Measurements from ENCODE around the gene PDLIM1.
A peak's percentile ranks its signal among the peaks of the same experiment; 100 is the strongest.
"Not testable (repeated sequence)": the region's sequence is repeated elsewhere in the genome, so short reads cannot be mapped to it uniquely, and the experiment has no call there.

Gene PDLIM1

DNA sequence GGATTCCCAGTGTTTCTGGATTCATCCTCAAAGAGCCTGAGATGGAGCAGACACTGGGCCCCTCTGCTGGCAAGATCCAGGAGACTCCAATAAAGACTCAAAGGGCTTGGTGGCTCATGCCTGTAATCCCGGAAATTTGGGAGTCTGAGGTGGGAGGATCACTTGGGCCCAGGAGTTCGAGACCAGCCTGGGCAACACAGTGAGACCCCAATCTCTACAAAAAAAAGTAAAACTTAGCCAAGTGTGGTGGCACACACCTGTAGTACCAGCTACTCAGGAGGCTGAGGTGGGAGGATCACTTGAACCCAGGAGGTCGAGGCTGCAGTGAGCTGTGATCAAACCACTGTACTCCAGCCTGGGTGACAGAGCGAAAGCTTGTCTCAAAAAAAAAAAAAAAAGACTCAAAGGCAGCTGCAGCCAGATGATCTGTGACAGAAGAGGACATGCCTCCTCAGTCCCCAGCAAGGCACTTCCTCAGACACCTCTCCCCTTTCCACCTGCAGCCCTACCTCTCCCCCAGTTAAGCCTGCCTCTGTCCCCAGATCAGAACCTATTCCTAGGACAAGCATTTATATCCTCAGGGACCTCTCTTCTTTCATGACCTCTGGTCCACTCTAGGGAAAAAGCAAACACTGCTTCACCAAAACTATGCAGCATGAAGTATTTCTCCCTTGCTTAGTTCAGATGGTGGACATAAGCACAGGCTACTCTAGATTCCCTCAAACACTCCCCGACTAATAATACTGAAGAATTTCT is 27.9 kb downstream of the PDLIM1 start:
- DNase-seq: no peak

DNA sequence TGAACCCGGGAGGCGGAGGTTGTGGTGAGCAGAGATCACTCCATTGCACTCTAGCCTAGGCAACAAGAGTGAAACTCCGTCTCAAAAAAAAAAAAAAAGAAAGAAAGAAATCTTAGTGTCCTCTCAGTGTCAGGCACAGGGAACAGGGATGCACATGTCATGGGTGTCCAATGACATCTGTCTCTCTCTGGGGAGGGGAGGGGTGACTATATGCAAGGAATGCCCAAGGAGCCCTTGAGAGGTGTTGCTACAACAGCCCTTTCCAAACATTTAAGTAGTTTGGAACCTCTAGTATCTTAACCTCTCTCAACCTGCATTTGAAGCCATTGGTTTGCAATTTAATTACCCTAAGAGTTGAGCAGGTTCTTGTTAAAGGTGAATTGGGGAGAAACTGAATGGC is 28.9 kb downstream of the PDLIM1 start:
- DNase-seq: no peak

DNA sequence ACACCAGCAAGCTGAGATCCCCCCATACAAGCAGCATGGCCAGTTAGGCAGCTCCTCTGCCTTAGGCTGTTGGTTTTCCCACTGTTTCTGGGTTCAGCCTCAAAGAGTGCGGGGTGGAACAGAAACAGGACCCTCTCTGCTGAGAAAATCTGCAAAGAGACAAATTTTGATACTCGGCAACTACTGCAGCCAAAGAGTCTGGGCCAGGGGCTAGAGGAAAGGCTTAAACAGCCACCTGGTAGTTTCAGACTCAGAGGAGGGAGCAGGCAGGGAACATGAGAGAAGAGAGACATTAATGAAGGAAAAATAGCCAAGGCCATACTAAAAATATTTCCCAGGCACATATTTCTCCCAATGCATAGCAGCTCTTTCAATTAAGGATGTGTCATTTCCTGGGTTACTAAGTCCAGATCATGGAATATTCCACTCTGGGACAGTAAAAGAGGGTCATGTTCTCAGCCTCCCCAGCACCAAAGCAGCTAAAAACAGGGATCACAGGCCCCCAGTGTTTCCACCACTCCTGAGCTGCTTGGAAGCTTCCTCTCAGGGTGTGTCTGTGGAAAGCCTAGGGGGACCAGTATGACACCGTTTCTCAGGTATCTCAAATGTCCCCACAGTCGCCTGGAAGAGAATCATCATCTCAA is 29.8 kb downstream of the PDLIM1 start:
- DNase-seq: peak; percentile 65

DNA sequence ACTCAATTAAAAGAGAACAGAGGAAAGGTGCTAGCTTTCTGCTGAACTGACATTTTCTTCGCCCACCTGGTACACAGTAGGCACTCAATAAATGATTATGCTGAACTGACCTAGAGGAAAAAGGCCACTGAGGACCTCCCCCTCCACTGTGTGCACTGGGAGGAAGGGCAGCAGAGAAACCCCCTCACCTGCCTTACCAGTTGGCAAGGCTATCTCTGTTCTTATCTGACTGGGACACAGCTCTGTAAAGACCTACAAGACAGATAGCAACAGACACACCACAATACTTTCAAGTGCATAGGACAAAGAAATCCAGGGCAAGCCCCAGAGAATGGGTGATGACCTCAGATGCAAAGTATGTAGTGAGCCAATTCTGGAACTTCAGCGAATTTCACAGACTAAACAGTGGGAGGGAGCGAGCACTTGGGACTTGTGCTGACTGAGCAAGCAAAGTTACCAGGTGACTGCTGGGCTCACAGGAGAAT is 30.4 kb downstream of the PDLIM1 start:
- DNase-seq: peak; percentile 92

DNA sequence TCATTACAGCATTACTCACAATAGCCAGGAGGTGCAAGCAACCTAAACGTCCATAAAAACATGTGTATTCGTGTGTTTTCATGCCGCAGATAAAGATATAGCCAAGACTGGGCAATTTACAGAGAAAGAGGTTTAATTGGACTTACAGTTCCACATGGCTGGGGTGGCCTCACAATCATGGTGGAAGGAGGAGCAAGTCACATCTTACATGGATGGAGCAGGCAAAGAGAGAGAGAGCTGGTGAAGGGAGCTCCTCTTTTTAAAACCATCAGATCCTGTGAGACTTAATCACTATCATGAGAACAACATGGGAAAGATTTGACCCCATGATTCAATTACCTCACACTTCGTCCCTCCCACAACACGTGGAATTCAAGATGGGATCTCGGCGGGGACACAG is 33.0 kb downstream of the PDLIM1 start:
- no peak for DNase-seq

DNA sequence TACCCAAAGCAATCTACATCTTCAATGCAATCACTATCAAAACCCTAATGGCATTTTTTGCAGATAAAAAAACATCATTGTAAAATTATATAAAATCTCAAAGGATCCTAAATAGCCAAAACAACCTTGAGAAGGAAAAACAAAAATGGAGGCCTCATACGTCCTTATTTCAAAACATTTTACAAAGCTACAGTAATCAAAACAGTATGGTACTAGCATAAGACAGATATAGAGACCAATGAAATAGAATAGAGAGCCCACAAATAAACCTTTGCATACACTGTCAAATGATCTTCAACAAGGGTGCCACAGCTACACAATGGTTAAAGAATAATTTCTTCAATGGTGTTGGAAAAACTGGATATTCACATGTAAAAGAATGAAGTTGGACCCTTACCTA is 34.5 kb downstream of the PDLIM1 start:
- no peak for DNase-seq

DNA sequence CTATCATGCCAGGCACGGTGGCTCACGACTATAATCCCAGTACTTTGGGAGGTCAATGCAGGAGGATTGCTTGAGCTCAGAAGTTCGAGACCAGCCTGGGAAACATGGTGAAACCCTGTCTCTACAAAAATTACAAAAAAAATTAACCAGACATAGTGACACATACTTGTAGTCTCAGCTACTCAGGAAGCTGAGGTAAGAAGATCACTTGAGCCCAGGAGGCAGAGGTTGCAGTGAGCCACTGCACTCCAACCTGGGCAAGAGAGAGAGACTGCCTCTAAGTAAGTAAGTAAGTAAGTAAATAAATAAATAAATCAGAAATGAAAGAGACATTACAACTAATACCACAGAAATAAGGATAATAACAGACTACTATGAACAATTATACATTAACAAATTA is 36.2 kb downstream of the PDLIM1 start:
- no peak for DNase-seq

DNA sequence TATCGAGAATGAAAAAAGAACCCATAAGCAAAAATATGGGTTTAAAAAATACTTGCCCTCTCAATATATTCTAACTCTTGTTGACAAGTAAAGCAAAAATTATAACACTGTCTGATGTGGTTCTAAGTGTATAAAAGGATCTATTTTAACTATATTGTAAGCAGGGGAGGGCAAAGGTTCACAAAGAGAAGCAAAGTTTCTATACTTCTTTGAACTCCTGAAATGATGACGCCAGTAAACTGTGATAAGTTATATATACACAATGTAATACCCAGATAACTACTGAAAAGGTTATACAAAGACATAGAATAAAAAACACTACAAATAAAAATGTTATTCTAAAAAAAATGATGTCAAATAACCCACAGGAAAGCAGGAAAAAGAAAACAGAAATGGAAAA is 37.1 kb downstream of the PDLIM1 start:
- no peak for DNase-seq

DNA sequence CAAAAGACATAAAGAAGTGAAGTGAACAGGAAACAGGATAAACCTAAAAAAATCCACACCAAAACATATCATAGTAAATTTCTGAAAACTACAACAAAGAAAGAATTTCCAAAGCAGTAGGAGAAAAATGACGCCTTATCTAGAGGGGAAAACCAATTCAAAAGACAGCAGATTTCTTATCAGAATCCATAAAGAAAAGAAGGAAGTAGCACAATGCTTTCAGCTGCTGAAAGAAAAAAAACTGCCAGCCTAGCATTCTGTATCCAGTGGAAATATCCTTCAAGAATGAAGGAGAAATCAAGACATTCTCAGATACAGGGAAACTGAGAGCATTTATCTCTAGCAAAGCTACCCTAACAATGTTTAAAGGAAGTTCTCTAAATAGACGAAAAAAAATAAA is 37.8 kb downstream of the PDLIM1 start:
- no peak for DNase-seq

DNA sequence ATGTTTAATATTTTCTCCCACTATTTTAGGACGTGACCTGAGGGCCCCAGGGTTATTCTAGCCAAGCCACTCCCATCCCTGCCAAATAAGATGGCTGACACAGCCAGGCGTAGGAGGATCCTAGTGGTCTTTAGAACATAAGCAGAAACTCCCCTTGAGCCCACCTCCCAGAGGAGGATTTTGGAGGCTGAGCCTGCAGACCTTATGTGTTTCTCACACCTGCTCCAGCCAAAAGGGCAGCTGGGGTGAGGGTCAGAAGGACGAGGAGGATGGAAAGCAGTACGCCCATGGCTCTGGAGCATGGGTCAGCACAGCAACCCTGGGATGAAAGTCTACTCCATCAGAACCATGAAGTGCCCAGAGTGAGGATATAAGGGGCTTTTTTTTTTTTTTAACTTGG is 39.9 kb downstream of the PDLIM1 start:
- no peak for DNase-seq

DNA sequence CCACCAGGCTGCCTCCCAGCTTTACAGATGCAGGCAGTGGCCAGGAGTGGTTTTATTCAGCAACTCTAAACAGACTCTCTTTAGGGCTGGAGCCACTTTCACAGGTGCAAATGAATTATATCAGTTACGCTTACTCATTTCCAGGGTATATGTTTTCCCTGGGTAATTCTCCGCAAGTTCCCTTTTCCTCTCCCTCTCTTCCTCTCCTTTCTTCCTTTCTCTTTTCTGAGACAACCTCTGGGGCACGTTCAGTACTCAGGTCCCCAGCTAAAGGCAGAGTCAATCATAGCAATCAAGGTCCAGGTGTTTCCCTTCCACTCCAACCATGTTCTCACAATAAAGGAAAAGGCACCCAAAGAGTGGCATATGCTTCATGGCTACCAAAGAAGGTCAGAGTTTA is 41.3 kb downstream of the PDLIM1 start:
- no peak for DNase-seq

DNA sequence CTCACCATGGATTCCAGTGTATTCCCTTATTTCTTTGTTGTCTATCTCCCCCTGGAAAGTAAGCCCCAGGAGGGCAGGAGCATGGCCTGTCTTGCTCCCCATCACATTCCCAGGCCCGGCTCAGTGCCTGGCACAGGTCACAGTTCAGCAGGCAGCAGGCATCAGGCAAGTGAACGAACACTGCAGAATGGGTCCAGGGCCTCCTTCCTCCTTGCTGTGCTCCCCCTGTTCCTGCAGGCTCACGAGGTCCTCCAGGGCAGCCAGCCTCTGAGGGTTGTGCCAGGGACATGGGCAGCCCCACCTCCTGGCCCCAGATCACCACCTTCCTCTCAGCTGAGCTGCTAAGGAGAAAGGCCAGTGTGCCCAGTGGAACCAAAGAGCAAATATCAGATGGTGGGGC is 41.8 kb downstream of the PDLIM1 start:
- no peak for DNase-seq

DNA sequence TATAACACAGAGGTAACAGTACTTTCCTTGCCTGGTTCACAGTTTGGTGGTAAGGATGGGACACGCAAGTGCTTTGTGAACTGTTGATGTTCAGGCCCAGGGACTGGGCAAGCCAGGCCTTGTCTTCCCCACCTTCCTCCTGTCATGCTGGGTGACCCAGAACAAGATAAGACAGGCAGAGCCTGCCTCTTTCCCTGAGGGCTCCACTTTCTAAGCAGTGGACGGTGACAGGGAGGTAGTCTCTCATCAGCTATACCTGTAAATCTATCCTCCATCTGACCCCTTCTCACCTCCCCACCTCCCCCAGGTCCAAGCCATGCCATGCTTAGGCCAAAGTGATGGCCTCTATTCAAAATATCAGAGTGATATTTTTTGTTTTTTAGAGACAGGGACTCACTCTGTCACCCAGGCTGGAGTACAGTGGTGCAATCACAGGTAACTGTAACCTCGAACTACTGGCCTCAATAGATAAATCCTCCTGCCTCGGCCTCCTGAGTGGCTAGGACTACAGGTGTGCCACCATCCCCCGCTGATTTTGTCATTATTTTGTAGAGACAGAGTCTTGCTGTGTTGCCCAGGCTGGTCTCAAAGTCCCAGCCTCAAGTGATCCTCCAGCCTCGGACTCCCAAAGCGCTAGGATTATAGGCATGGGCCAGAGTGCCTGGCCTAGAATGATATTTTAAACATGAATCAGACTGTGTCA is 42.8 kb downstream of the PDLIM1 start:
- DNase-seq: no peak

DNA sequence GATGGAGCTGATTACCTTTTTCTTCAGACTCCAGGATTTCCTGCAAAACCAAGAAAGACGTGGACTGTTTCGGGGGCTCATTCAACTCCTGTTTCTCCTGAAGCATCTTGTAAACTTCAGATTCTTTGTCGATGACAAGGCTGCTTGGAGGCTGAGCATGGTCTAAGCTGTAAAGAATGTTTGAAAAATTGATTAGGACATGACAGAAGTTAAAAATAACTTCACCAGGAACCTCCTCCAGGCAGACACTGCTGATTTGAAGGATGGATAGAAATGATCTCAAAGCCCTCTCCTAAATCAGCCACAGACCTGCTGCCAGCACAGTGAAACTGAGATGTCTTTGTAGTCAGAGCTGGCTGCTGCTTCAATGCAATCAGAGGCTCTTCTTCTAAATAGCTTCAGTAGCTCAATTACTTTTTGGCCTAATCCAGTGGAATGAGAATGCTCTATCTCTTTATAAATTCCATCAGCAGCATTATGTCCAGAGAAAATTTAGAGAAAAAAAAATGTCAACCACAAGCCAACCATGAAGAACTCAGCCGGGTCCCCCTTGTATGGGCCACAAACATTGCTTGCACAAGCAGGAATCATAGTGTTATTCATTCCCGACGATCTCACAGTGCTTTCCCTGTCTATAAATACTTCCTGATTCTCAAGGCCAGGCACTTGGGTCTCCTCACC is 43.5 kb downstream of the PDLIM1 start:
- peak; percentile 95 for DNase-seq

DNA sequence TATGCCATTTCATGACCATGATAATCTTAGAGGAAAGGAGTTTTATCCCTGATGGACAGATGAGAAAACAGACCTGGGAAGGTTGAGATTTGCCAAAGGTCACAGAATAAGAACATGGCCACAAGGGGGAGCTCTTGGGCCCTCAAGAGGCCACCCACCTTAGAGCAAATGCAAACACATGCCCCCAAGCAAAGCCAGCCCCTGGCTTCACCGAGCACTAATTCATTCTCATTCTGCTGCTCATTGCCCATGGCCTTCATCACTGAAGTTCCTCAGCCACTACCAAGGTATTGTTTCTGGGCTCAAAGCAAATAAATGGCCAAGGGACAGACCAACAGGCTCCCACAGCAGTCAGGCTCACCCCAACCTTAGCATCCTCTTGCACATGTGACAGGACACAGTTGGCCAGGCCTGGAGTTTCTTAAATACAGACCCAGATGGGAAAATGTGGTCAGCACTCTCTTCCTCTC is 44.2 kb downstream of the PDLIM1 start:
- peak; percentile 79 for DNase-seq

DNA sequence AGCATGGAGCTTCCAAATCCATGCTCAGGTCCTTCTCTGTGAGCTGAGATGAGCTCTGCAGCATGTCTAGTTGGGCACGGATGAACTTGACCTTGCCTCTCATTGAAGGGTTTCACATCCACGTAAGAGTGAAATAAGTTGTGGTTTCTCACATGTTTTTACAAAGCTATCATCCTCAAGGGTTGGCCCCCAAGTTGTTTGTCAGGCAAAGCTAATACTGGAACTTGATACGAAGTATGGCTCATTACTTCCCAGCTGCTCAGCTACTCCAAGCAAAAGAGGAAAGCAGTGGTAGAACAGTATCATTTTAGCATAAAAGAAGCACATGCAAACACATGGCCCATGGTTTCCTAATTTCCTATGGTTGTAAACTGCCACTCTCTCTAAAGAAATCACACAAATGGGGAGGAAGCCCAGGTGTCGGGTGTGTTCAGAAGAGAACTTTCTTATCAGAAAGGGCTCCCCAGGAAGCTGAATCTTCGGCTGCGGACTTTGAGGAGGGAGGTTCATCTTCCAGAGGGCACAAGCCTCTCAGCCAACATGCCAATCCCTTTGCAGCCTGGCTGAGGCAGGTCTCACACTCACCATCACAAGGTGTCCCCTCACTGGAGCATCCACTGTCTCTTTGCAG is 45.3 kb downstream of the PDLIM1 start:
- no peak for DNase-seq

DNA sequence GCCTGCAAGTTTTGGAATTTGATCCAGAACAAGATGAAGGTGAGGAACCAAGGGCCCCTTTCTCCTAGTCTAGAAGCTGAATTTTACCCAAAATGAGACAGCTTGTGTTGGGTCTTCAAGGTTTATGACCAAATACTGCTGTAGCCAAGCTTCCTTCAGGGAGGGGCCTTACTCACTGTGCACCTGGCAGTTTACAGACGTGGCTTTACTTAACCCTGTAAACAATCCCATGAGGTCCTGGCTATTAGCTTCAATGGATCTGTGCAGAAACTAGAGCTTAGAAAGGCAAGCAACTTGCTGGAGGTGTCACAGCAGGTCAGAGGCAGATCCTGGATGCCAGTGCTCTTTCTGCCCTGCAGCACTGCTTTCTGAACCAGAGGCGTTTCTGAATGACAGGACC is 46.7 kb downstream of the PDLIM1 start:
- no peak for DNase-seq

DNA sequence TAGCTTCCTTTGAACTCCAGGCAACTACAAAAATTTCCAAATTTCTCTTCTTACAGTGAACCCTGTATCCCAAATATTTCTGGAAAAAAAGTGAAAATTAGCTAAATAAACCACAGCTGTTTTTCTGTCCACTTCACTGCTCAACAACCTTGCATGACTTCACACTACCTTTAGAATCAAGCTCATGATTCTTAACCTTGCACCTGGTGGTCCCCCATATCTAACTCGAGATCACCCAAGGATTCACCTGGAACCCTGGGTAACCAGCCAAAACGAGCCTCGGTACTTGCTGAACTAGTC is 47.5 kb downstream of the PDLIM1 start:
- no peak for DNase-seq

DNA sequence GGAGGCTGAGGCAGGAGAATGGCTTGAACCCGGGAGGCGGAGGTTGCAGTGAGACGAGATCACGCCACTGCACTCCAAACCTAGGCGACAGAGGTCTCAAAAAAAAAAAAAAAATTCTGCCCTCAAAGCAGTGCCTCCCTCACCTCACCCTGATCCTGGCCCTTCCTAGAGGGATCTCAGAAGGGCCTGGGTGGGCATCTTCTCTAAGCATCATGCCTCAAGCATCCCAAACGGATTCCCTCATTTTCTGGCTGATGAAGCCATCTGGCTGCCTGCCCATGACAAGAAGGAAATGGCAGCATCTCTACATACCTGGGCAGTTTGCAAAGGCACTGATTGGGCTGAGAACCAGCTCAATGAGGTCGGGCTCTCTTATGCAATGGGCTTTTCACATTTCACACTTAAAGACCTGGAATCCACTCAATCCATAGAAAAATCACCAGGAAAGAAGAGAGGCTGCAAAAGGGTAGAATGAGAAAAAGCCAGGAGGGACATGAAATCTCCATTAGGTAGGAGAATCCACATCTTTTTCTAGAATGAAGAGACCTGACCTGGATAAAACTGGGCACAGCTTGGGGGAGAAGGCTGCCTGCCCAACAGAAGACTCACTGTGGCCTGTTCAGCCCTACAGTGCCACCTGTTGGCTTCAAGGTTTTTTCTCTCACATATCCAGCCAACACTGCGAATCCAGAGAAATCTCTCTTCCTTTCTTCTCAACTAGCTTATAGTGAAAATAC is 48.1 kb downstream of the PDLIM1 start:
- peak; percentile 68 for DNase-seq

DNA sequence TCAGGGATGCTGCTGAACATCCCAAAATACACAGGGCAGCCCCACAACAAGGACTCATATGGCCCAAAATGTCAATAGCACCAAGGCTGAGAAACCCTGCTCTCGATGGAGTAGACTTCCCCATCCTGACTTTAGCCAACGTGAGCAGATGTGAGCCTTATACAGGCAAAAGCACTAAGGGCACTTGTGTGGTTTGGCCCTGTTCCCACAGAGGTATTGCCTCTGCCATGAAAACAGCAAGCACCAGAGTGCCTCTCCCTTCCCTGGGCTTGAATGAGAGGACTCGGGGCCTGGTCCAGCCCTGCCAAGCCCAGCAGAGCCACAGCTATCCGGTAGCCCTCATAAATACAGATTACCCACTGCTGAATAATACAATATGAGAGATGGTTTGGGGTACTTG is 49.3 kb downstream of the PDLIM1 start:
- no peak for DNase-seq

DNA sequence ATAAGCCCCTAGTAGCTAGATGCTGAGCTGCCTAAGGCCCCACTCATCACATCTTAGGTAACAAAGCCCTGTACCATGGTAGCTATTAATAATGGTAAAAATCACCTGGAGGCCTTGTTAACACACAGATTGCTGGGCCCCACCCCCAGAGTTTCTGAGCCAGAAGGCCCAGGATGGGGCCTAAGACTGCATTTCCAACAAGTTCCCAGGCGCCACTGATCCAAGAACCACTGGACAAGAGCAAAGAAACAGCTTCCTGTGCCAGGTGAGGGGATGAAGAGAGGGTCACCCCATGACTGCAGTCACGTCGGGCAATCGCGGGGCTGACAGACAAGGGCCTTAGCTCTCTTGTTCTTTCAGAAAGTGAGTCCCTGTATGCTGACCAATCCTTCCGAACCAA is 50.0 kb downstream of the PDLIM1 start:
- DNase-seq: no peak

DNA sequence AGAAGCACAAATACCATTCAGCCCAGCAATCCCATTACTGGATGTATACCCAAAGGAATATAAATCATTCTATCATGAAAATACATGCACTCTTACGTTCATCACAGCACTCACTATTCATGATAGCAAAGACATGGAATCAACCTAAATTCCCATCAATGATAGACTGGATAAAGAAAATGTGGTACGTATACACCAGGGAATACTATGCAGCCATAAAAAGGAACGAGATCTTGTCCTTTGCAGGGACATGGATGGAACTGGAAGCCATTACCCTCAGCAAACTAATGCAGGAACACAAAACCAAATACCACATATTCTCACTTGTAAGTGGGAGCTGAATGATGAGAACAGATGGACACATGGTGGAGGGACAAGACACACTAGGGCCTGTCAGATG is 50.7 kb downstream of the PDLIM1 start:
- not testable (repeated sequence) for DNase-seq

Data from fibroblast of upper back skin (primary cell).